TTC549 (cell line): ENCODE measurements around the gene PDE4B.

Source experiments
- FAIRE-seq: peaks from 2 replicates; lab custom pipeline; 2012; peaks lifted over from hg19 to GRCh38; lab: Jason Lieb, UNC

The PDE4B gene

GRCh38 chr1:66267201-66267940, 474.7 kb downstream of the PDE4B start:
- no peak for FAIRE-seq

- no peak for FAIRE-seq
These were observed 476.5 kb downstream of the PDE4B start for GRCh38 chr1:66269222-66269621.

- peak; percentile 97 for FAIRE-seq
These were observed 477.6 kb downstream of the PDE4B start for GRCh38 chr1:66270119-66270812.

GRCh38 chr1:66271216-66271903, 478.7 kb downstream of the PDE4B start:
- FAIRE-seq: peak; percentile 99

GRCh38 chr1:66271904-66272254, 479.2 kb downstream of the PDE4B start:
- FAIRE-seq: no peak

GRCh38 chr1:66273656-66274055, 481.0 kb downstream of the PDE4B start:
- FAIRE-seq: no peak

- FAIRE-seq: no peak
These were observed 481.9 kb downstream of the PDE4B start for GRCh38 chr1:66274634-66275033.

- no peak for FAIRE-seq
These were observed 482.4 kb downstream of the PDE4B start for GRCh38 chr1:66275083-66275482.

- FAIRE-seq: no peak
These were observed 482.9 kb downstream of the PDE4B start for GRCh38 chr1:66275601-66276023.

- no peak for FAIRE-seq
These were observed 483.5 kb downstream of the PDE4B start for GRCh38 chr1:66276218-66276617.

- no peak for FAIRE-seq
These were observed 485.7 kb downstream of the PDE4B start for GRCh38 chr1:66278260-66279021.

- no peak for FAIRE-seq
These were observed 489.1 kb downstream of the PDE4B start for GRCh38 chr1:66281808-66282207.

GRCh38 chr1:66282343-66282852, 489.7 kb downstream of the PDE4B start:
- FAIRE-seq: no peak

GRCh38 chr1:66282891-66283621, 490.4 kb downstream of the PDE4B start:
- no peak for FAIRE-seq

GRCh38 chr1:66283622-66284041, 490.9 kb downstream of the PDE4B start:
- no peak for FAIRE-seq

GRCh38 chr1:66284746-66285145, 492.1 kb downstream of the PDE4B start:
- no peak for FAIRE-seq

GRCh38 chr1:66285618-66286270, 493.0 kb downstream of the PDE4B start:
- no peak for FAIRE-seq

GRCh38 chr1:66286307-66286706, 493.6 kb downstream of the PDE4B start:
- no peak for FAIRE-seq

- no peak for FAIRE-seq
These were observed 495.4 kb downstream of the PDE4B start for GRCh38 chr1:66288048-66288447.

- FAIRE-seq: peak; percentile 50
These were observed 498.3 kb downstream of the PDE4B start for GRCh38 chr1:66290761-66291530.
